ENCODE data around the gene TLE5. TPM values are rescaled to one million over a fixed set of nuclear protein-coding genes. Genes with fewer than 3 reads are reported as not detected.

TLE5 gene
- total and polyA plus RNA-seq, 2 donors (not counting 3 experiments of a cell fraction or from before 2014, with no cell fraction given): 393 to 574 TPM

DNA sequence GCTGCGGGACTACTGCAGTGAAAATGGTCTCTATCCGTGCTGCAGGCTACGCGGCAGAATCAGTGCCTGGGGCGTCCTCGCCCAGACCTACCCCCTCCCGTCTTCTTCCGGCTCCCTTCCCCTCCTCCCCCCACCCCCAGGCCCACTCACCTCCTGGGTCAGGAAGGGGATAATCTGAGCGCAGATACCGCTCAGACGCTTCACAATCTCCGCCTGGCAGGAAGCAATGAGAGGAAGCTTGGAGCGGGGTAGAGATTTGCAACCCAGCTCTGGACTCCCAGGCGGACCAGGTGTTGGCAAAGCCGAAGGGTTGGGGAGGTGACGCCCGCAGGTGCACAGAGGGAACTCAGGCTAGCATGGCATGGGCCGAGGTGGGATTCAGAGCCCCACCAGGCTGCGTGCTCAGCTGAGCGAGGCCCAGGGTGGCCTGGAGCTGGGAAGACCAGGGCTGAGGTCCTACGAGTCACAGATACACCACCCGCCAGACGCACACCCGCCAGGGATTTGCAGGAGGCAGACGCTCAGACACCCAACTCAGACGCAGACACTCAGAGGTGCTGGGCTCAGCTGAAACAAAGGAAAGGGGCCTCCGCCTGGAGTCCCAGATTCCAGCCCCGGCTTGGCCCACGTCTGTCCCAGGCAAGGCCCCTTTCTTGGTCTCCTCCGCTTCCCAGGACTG, 37.3 kb downstream of the TLE5 start:
- Histone ChIP-seq H3K79me2 (ENCODE audit: control insufficient read depth, insufficient read depth, low read length) (no peaks in the 10 kb centered on the region), H2AFZ (ENCODE audit: low read depth, low read length) (no peak overlapping the region), H3K27ac (ENCODE audit: insufficient read depth, low read depth, low read length) (no peak overlapping the region), H3K4me3 (replicated peaks in 1 of 3; ENCODE audit: insufficient read depth in 1 of 3, low read depth in 1 of 3, low read length in 3 of 3) (no peak overlapping the region), H3K36me3 (ENCODE audit: control insufficient read depth in 2 of 2, extremely low read depth in 1 of 2, insufficient read depth in 2 of 2, low read length in 2 of 2) (no peaks in the 10 kb centered on the region), H3K9ac (replicated peaks; ENCODE audit: extremely low read depth, insufficient read depth, low read length) (no peak overlapping the region), H4K20me1 (replicated peaks; ENCODE audit: control insufficient read depth, extremely low read depth, insufficient read depth, low read length) (no peaks in the 10 kb centered on the region), H3K9me1 (replicated peaks; ENCODE audit: control insufficient read depth, extremely low read depth, insufficient read depth, low read length) (no peaks in the 10 kb centered on the region), H3K9me3 (replicated peaks; ENCODE audit: control insufficient read depth, insufficient read depth, low read length) (no peaks in the 10 kb centered on the region), H3K4me1 (ENCODE audit: control insufficient read depth, extremely low read depth, insufficient read depth, low read length) (peaks cover 2% of the 10 kb centered on the region), H3K4me2 (ENCODE audit: insufficient read depth, low read length) (no peak overlapping the region), H3K27me3 (ENCODE audit: control insufficient read depth in 2 of 2, insufficient read depth in 2 of 2, low read length in 2 of 2) (peaks cover under 1 to 1% of the 10 kb centered on the region in 2 experiments)
- no TSS peak for BruUV-seq (replicated peaks)
- no peak for TF ChIP-seq MYC (IDR thresholded peaks at IDR 0.05; ENCODE audit: low read depth, low read length)
- TF ChIP-seq POLR2AphosphoS5 (IDR thresholded peaks at IDR 0.05; ENCODE audit: insufficient read depth, low read depth, low read length): no peak
- TF ChIP-seq CTCF (IDR thresholded peaks at IDR 0.05; ENCODE audit: extremely low read depth in 1 of 2, insufficient read depth in 1 of 2, low read depth in 1 of 2, low read length in 2 of 2): no peak
- TF ChIP-seq JUN (IDR thresholded peaks at IDR 0.05; ENCODE audit: borderline replicate concordance, insufficient read depth, insufficient read length, low read depth): no peak
- no peak for TF ChIP-seq EZH2 (IDR thresholded peaks at IDR 0.05; ENCODE audit: borderline replicate concordance, low read depth, low read length, severe bottlenecking)
- TF ChIP-seq, protein P1, sequence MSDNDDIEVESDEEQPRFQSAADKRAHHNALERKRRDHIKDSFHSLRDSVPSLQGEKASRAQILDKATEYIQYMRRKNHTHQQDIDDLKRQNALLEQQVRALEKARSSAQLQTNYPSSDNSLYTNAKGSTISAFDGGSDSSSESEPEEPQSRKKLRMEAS (IDR thresholded peaks at IDR 0.05; ENCODE audit: insufficient read depth, insufficient read length): no peak
- no peak for TF ChIP-seq GATA2 (IDR thresholded peaks at IDR 0.05; ENCODE audit: insufficient read depth, insufficient read length, low read depth, low read length)
- FAIRE-seq (no peak), DNase-seq (ENCODE audit: low read depth, low spot score) (no peak)
- ChIA-PET CTCF (interaction anchor here (0.7 to 1.5 kb wide), 3 partner anchors 51 to 280 kb away, joined by 3 to 5 read pairs (median 3); no protein-coding TSS in a partner anchor), POLR2A (no interaction called here)
- dilution Hi-C loops (cut with MboI; ENCODE audit: extremely low pct_ligation_motif_present, low sequenced_read_pairs): no loop called here
- intact Hi-C loops (cut with micrococcal nuclease): no loop called here

Measured in endothelial cell of umbilical vein (primary cell).